ENCODE measurements around the gene KMT2E. TPM values are rescaled to one million over a fixed set of nuclear protein-coding genes. Genes with fewer than 3 reads are reported as not detected.
A peak's percentile ranks its signal among the peaks of the same experiment; 100 is the strongest.

KMT2E gene
- total RNA-seq, 2 experiments from 2014 or later: 295 to 296 TPM

GRCh38 chr7:105012503-105013220 is 1.3 kb upstream of the KMT2E start:
- Histone ChIP-seq H3K27me3 (ENCODE audit: control insufficient read depth in 1 of 2, insufficient read depth in 2 of 2, low read length in 2 of 2) (no peaks in the 10 kb centered on the region), H3K9me3 (ENCODE audit: control insufficient read depth in 1 of 2, insufficient read depth in 1 of 2, low read length in 2 of 2) (no peaks in the 10 kb centered on the region), H3K4me1 (ENCODE audit: insufficient read depth, low read length) (peaks cover 18% of the 10 kb centered on the region), H3K27ac (ENCODE audit: low read depth in 1 of 2, low read length in 2 of 2) (peak overlapping the region; percentile 100), H3K36me3 (ENCODE audit: insufficient read depth, low read length) (peaks cover 10% of the 10 kb centered on the region), H3K4me3 (ENCODE audit: low read length) (peak overlapping the region; percentile 84)
- H3K27me3 Mint-ChIP-seq: peaks cover 13% of the 10 kb centered on the region
- POLR2A ChIA-PET: interaction anchor here (0.6 to 10.2 kb wide), 34 partner anchors 9 to 1272 kb away, joined by 3 to 560 read pairs (median 4); partner anchors contain the start of genes NAMPT, RINT1 and SYPL1
- CTCF ChIA-PET: interaction anchor here (0.7 to 14.8 kb wide), 12 partner anchors 10 to 90 kb away, joined by 3 to 159 read pairs (median 4); no protein-coding TSS in a partner anchor
- H3K4me3 Mint-ChIP-seq: peak overlapping the region; percentile 97
- no peaks in the 10 kb centered on the region for H3K9me3 Mint-ChIP-seq
- peaks cover 51% of the 10 kb centered on the region for H3K4me1 Mint-ChIP-seq (ENCODE audit: low read depth)
- DNase-seq (peak; percentile 99 to 100 (median 100)), ATAC-seq (ENCODE audit: poor library complexity) (peak; percentile 66)
- peaks cover 93% of the 10 kb centered on the region for H3K36me3 Mint-ChIP-seq (ENCODE audit: low read depth)
- no peak for TF ChIP-seq CTCF (IDR thresholded peaks at IDR 0.05)
- intact Hi-C loops (cut with DNase I, micrococcal nuclease): loop anchor here (1.0 to 10.0 kb wide), 4 partner anchors 28 to 1272 kb away; partner anchors contain the start of gene NAMPT (in 1 of the 2)
- H3K27ac Mint-ChIP-seq: peak overlapping the region; percentile 100

DNA sequence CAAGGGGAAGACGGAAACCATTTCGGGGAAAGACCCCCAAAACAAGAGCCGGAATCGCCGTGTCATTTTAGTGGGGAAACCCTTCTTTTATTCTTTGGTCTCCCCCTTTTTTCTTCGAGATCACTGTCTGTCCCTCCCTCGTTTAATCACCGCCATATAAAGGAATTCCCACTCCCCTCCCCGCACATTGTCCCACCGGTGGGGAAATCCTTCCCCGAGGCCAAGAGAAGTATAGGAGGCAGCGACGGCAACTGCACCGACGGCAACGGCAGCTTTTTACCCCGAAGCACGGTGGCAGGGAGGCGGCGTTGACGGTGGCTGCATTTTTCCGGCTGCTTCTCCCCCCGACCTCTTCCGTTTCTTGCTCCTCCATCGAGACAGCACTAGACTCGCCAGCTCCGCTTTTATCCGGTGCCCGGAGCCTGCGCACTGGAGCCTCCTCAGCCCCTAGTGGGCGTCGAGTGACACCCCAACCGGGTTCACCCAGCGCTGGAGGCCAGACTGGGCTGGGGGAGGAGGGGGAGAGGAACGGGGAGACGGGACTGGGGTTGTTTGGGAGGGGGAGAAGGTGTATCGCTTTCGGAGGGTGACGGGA is 687 bp upstream of the KMT2E start:
- peaks cover 50% of the 10 kb centered on the region for H3K4me1 Mint-ChIP-seq (ENCODE audit: low read depth)

More for the DNA sequence above, 687 bp upstream of the KMT2E start:
- H3K27ac Mint-ChIP-seq: peak overlapping the region; percentile 100
- no peaks in the 10 kb centered on the region for H3K9me3 Mint-ChIP-seq
- intact Hi-C loops (cut with DNase I, micrococcal nuclease): loop anchor here (2.0 to 10.0 kb wide), 2 partner anchors 69 to 1271 kb away; partner anchors contain the start of gene NAMPT (in 1 of the 2)
- peak overlapping the region; percentile 100 for H3K27ac ChIP-seq (ENCODE audit: low read depth in 1 of 2, low read length in 2 of 2)
- POLR2A ChIA-PET: interaction anchor here (0.6 to 10.2 kb wide), 28 partner anchors 10 to 1272 kb away, joined by 3 to 560 read pairs (median 5); partner anchors contain the start of genes NAMPT, RINT1 and SYPL1
- CTCF ChIA-PET: interaction anchor here (0.7 to 14.8 kb wide), 12 partner anchors 10 to 89 kb away, joined by 3 to 159 read pairs (median 4); no protein-coding TSS in a partner anchor
- no peaks in the 10 kb centered on the region for H3K27me3 ChIP-seq (ENCODE audit: control insufficient read depth in 1 of 2, insufficient read depth in 2 of 2, low read length in 2 of 2)
- ATAC-seq (ENCODE audit: poor library complexity) (peak; percentile 59), DNase-seq (peak; percentile 90 to 98 (median 96))
- peak overlapping the region; percentile 84 for H3K4me3 ChIP-seq (ENCODE audit: low read length)
- peaks cover 86% of the 10 kb centered on the region for H3K36me3 Mint-ChIP-seq (ENCODE audit: low read depth)
- H3K4me1 ChIP-seq (ENCODE audit: insufficient read depth, low read length): peaks cover 13% of the 10 kb centered on the region
- no peak for TF ChIP-seq CTCF (IDR thresholded peaks at IDR 0.05)
- H3K4me3 Mint-ChIP-seq: peak overlapping the region; percentile 97
- H3K9me3 ChIP-seq (ENCODE audit: control insufficient read depth in 1 of 2, insufficient read depth in 1 of 2, low read length in 2 of 2): no peaks in the 10 kb centered on the region
- H3K27me3 Mint-ChIP-seq: peaks cover 13% of the 10 kb centered on the region
- peaks cover 6% of the 10 kb centered on the region for H3K36me3 ChIP-seq (ENCODE audit: insufficient read depth, low read length)
